Left hindlimb (tissue), 1 donor: Measurements from ENCODE around the gene CACNA2D1.
"Not testable (repeated sequence)": the region's sequence is repeated elsewhere in the genome, so short reads cannot be mapped to it uniquely, and the experiment has no call there.

Source experiments
- DNase-seq: peaks from one replicate; pipeline ENCODE4 v3.0.0-alpha.2; 2018

Gene CACNA2D1

DNA sequence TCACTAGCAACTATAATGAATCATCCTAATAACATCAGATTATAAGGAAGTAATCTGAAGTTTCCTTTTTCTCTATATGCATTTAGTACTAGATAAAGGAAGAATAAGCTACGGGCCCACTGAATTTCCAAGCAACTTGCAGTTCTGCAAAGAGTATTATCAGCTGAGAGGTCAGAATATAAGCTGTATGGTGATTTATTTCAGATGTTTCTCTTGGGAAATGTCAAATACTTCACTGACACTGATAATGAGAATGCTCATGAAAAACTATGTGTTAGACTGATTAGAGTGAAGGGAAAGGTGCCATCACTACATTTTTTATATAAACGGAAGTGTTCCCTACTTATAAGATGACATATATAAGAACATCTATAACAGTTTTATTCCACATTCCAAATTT lies 422.5 kb downstream of the CACNA2D1 start:
- no peak for DNase-seq

DNA sequence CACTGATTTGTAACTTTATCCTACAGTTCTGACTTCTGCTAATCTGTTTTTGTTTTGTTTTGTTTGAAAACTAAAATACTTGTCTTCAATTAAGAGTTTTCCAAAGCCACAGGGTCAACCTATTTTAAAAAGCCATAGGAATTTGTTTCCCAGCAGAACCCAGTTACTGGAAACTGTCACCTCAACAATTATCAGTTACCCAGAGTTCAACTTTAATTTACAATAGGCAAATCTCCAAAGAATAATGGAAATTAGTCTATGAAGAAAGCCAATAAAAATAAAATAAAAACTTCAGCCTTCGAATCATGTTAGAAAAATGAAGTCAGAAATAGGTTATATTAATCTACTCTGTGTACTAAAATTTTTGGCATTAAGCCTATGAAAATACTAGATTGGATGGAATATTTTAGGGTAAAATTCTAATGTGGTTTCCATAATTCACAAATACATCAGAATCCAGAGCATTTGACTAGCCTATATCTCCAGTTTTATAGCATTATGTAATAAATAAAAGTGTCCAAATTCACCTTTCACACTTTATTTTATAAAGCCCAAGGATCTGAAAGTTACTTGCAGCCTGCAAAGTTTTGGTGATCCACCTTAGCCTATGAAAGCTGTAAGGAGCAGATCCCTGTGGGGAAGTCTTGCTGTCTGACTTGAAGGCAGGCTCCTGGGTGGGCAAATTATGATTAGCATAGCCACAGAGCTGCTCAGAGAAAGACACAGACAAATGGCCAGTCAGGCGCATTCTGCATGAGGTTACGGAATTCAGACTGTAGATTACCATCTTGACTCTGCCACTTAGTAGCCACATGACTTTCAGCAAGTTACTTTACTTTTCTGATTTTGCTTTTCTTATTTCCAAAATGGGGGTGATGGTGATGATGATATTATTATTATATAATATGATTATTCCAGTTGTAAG lies 423.8 kb downstream of the CACNA2D1 start:
- DNase-seq: no peak

DNA sequence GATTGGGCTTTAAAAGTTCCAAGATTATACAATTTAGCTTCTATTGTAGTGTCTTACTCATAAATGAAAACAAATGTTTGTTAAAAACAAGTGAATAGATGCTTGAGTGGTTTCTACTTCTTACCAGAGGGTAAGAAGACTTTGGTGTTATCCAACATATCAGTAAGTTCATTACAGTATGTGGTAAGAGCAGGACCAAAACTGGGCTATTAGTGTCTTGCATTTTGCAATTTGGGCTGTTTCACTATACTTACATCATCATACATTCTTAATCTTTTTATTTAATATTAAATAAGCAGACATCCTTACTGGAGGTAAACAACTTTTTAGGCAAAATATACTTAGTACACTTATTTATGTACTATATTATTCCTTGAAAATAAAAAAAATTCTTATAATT lies 425.4 kb downstream of the CACNA2D1 start:
- no peak for DNase-seq

DNA sequence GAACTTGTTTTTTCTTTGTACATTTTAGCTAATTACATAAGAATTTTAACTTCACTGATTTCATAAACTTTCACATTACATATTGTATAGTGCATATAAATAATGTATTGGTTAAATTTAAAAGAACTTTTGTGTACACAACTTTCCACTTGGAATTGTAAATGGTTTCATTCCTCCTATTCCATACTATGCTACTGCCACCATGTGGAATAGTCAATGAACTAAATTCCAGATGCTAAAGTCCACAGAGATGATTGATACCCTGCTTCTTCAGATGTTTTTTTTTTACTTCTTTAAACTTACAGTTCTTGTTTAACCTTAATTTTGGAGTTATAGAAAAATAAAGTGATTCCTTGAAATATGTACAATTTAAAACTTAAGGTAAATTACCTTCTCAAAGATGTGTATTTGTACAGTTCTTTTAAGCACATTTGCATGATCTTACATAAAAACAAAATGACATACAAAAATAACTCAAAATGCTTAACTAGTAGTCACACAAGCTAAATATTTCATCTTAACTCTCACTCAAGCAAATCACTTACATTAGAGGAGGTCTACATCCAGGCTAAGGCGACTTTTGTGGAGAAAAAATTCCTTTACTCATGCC lies 426.1 kb downstream of the CACNA2D1 start:
- no peak for DNase-seq

DNA sequence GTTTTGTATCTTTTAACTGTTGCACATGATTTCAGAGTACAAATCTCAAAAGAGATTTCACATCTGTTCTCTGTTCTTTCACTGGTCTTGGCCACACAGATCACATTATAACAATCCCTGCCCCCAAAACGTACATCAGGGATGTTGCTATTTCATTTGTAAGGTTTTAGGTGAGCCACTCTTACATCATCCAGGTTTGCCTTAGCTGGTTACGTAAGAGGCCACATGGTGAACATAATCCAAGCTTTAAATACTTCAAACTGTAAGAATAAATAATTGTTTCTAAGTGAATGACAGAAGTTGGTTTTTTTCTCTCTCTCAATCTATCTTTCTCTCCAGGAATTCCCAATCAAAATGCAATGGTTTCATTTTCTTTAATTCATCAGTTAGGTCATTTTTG lies 427.8 kb downstream of the CACNA2D1 start:
- no peak for DNase-seq

DNA sequence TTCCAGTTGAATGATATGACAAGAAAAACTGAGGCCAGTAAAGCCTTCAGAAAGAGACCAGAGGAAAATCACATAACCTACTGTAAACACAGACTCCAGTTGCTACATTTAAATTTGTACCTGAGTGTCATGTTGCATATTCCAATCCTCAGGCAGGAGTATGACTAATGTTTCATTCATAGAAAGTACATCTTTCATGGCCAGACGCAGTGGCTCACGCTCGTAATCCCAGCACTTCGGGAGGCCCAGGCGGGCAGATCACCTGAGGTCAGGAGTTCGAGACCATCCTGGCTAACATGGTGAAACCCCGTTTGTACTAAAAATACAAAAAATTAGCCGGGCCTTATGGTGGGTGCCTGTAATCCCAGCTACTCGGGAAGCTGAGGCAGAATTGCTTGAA lies 429.0 kb downstream of the CACNA2D1 start:
- DNase-seq: not testable (repeated sequence)

DNA sequence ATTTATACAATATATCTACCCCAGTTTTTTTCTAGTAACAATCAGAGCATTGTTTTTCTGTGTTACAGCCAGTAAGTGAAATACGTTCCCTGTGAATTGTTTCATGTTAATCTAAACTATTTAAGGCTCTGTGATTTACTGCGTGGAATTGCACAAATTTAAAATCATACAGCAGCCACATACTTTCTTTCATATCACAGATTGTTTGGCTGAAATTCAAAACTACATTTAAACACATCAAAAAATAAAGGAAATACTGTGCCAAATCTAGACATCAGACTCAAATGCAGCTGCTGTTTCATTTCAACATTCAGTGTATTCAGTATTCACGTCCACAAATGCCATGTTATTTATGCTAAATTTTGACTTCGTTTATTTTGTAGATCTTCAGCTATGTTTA lies 431.1 kb downstream of the CACNA2D1 start:
- no peak for DNase-seq

DNA sequence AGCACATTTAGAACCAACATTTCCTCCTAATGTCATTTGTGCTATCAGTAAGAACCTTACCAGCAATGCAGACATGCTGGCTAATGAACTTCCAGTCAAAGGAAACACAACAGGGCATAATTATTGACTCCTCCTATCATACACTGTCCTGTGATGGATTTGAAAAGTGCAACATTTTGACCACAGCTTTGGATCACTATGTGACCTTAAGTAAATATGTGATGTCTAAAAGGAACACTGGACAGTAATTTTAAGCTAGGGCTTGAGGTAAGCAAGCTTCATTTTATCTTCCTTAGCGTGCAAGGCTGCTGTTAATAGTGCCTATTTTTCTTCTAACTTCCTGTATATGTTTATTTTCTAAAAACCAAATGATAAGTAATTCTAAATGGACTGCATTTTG lies 433.2 kb downstream of the CACNA2D1 start:
- no peak for DNase-seq

DNA sequence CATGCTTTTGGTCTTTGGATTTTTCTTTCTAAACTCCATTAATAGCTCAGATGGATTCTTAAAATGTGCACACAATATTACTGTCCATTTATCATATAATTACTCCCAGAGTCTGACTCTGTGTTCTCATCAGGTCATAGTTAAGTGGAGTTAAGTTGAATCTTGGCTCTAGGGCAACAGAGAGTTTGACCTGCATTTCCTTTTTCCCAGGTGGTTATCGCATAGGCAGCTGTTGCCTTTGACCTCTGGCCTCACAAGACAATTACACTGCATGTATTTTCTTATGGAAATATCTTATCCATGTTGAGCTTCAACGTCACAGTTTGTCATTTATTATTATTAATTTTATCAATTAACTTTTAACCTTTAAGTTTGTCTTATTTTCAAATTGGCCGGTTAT lies 436.3 kb downstream of the CACNA2D1 start:
- DNase-seq: no peak

DNA sequence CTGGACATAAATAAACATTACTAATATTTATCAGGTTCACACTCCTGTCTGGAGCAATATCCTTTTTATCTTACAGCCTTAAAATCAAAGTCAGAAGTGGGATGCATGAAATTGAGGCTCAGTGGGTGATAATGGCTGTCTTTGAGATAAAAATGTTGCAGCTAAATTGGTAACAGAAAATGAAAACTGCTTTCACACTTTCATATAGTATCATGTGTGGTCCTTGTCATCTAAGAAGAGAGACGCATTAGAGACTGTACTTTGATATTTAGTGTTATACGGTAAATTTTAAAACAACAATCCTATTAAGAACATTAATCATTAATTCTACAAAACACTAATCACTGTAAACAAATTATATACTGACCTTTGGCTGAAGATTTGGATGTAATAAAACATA lies 438.5 kb downstream of the CACNA2D1 start:
- DNase-seq: no peak

DNA sequence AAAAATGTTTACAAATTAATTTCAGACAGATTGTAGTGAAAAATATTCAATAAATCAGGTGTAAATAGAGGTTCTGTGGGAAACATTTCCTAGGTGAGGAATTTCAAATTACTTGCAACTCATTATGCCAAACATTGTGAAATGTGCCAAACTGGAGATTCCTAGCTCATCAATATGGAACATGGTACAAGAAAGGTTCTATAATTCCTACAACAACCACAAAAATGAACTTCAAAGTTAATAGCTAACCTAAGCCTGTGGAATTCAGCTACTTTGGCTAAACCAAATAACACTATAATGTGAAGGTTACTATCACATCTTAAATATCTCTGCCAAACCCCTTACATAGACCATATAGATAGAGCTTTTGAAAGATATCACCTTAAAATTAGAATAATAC lies 450.4 kb downstream of the CACNA2D1 start:
- DNase-seq: no peak

DNA sequence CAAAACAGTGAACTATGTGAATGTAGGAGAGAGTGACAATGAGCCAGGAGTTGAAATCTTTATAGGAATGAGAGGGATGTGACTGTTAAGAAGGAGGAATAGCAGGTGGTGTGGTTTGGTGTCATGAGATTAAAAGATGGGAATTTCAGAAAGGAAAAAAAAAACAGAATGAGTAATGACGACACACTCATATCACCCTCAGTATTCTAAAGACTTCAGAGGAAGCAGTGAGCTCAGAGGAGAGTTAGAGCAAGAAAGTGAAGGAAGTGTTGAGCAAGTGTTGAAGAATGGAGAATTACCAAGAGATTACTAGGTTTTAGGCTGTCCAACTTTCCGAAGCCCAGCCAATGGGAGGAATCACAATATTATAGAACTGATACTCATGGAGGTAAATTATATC lies 453.2 kb downstream of the CACNA2D1 start:
- no peak for DNase-seq

DNA sequence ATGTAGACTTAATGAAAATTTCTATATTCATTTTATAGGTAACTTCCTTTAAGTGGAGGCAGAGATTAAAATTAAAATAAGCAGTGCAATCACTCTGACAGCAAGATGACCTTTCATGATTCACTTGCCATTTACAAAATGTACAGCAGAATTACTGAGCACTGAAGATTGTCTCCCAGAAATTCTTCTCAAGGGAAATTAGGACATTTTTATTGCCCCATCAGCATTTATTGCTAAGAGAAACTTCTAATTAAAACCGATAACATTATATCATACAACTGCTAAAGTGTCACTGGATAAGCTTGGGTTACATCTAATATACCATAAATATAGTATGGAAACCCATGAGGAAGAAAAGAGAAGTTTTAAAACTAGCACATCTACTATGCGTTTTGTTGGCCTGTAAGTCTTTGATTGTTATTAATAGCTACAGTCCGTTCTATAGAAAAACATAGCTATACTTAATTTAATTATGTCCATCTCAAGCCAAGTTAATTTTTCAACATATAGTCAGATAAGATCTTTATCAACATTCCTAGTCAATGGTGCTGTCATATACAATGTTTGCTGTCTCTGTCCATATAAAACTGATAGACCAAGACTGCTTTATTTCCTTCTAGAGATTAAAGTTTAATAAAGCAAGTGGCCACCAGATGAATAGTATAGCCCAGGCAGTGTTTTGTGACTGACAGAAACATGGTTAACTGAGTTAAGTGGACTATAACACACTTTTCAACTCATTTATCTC lies 456.7 kb downstream of the CACNA2D1 start:
- no peak for DNase-seq

DNA sequence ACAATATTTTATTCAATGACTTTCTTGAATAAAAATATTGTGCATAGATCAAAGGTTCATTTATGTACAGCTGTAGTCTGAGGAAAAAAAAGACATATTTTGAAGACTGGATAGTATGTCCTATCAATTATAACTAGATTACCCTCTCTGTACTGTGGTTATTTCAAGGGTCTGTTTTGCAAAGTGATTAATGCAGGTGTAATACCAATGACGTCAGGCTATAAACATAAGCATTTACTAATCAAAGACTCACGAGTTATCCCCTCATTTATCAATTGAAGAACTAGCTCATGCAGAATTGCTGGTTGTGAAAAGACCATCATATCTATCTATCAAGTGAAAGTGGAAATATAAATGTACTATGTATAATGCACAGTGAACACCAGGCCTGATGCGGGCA lies 460.2 kb downstream of the CACNA2D1 start:
- DNase-seq: no peak

DNA sequence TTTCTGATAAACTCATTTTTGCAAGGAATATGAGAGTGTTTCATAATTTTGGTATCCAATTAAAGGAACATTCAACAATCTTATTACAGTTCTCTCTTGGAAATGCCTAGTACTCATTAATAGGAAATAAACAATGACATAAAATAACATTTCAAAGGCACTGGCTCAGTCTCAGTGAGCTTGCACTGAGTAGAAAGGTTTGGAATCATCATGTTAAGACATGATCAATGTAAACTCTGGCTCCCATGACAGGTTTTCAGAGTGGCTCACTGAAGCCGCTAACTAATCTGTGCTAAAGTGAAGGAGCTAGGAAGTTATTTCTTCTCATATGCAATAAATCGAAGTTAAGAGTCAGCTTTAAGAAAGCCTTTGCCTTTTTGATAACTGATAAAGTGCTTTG lies 470.5 kb downstream of the CACNA2D1 start:
- no peak for DNase-seq

DNA sequence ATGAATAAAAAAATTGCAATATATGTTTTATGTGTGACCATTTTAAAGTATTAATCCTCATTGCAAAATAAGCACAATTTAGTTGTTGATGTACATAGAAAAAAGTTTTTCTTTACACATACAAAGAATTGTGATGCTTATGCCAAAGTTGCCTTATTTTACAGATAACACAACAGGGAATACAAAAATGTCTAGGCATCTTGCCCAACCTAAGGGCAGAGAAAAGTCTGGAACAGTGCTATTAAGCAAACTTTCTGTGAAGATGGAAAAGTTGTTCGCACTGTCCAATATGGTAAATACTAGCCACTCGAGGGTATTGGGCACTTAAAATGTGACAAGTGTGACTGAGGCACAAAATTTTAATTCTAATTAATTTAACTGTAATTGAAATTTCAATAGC lies 483.6 kb downstream of the CACNA2D1 start:
- no peak for DNase-seq

DNA sequence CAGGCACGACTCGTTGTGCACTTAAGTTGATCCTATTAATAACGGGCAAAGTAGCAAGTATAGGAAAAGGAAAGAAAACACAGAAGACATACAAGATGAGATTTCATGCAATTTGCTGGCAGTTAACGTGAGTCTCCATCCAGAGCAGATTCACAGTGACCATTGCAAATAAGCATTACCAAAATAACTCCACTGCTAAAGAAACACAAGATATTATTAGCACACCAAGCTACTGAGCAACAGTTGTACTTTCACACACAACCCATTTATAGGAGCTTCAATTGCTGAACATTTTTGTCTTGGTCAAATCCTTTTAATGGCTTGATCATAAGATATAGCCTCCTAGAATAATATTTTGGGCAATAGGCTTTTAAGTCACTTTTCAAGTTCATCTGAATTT lies 486.1 kb downstream of the CACNA2D1 start:
- no peak for DNase-seq

DNA sequence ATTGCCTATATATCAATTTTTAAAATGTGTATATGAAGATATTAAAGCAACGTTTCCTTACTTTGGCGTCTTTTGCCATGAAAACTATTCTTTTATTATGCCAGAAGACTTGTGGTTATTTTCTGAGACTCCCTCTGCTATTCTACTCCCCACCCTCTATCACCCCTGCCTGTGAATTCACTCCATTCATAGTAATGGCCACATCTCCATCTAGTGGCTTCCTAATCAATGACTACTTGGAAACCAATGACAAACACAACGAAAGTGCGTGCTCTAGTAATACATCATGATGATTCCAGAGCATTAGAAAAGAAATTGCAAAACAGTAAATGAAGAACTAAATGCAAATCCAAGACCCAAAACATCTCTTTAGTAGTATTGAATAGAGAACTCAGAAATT lies 487.1 kb downstream of the CACNA2D1 start:
- no peak for DNase-seq

DNA sequence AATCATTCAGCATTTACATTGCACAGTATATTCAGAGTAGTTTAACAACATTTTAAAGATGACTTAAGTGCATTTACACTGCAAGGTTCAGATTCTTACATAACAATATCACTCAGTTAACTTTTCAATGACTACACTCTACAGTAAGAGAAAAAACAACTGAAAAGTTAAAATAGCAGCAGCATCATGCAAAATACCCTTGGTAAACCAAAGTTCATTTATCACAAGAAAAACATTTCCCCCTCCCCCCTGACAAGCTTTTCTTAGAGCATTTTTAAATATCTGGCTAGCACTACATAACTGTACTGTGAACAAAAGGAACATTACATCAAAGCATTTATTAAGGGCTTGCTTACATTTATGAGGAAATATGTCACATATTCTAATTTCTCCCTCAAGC lies 494.3 kb downstream of the CACNA2D1 start:
- no peak for DNase-seq

DNA sequence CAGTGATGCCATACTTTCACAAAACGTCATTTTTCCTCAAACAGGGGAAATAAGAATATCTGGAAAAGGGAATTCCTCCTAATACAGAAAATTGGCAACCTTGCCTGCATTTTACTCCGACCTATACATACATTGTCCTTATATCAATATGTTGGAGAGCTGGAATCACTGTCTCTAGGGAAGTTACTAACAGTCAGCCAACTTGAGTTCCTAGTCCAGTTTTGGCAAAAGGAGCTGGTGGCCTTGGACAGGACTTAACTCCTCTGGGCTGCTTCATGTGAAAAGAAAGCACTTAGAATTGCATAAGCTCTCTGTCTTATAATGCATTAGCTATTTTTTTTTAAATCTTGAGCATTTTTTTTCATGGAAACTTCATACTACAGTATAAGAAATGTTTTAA lies 499.5 kb downstream of the CACNA2D1 start:
- DNase-seq: no peak

DNA sequence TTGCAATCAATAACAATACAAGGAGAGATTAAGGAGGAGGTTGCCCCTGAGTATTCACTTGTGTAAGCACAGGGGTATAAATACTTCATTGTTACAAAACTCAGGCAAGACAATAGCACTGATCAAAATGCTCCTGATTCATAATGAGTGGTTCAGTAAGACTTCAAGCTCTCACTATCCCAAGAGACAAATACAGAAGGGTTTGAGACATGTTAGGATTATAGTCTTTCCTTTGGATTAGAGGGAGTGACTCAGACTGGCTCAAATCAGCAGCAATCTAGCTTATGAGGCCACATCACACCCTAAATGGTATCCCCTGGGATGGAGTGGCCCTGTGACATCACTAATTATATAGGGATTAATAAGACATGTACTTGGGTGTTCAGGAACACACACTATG lies 506.5 kb downstream of the CACNA2D1 start:
- DNase-seq: no peak

DNA sequence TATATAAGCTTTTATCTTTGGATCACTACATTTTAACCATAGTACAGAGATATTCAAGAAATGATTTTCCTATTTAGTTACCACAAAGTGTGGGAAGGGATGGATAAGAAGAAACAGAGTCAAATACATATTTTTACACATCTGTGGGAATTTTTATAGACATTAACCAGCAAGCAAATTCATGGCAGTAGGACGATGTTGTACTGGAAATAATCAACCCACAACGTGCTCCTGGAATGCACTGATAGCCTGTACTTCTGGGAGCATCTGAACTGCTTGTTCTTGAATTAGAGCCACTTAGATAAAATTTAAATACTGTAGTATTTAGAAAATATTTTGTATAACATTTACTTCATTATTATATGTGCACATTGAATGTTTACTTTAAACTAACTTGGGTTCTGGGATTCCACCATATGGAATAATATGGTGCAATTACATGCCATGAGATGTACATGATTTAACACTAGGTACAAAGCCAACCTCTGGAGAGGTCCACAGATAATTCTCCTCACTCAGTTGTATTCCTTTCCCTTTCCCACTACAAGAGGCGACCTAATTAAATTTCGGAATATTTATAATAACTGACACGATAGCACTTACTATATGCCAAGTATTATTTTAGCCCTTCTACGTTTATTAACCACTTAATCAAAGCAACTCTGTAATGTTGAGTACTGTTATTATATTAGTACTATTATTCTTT lies 508.8 kb downstream of the CACNA2D1 start:
- no peak for DNase-seq

DNA sequence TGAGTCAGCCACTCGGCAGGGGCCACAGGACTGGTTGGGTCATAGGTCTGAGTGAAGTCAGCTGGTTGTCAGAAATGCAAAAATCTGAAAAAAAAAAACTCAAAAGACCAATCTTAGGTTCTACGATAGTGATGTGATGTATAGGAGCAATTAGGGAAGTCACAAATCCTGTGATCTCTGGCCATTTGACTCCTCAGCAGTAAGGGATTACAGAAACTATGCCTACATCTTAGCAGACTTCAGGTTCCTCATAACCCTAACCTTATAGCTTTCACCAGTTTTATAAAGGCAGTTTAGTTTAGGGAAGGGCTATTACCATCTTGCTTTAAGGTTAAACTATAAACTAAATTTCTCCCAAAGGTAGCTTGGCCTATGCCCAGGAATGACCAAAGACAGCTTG lies 510.6 kb downstream of the CACNA2D1 start:
- no peak for DNase-seq
